HFFc6 (cell line): Measurements from ENCODE around the gene CHRM1. TPM values are rescaled to one million over a fixed set of nuclear protein-coding genes. Genes with fewer than 3 reads are reported as not detected.
"Not testable (repeated sequence)": the region's sequence is repeated elsewhere in the genome, so short reads cannot be mapped to it uniquely, and the experiment has no call there.

Experiments
- DNase-seq: peaks from one replicate; pipeline ENCODE4 v3.0.0-alpha.2; 2018
- H3K27ac Mint-ChIP-seq: 2 replicates; pipeline ENCODE4 v1.8.0; 2020; ENCODE audit warnings: mild to moderate bottlenecking, mixed read lengths
- H3K27me3 Mint-ChIP-seq: 2 replicates; pipeline ENCODE4 v1.8.0; 2021; ENCODE audit warnings: mild to moderate bottlenecking, moderate library complexity, mixed read lengths; ENCODE audit not compliant: insufficient read depth
- H3K36me3 Mint-ChIP-seq: 2 replicates; pipeline ENCODE4 v1.8.0; 2021; ENCODE audit warnings: low read depth, mixed read lengths
- H3K4me1 Mint-ChIP-seq: 2 replicates; pipeline ENCODE4 v1.8.0; 2020; ENCODE audit warnings: low read depth, mixed read lengths
- H3K4me3 Mint-ChIP-seq: 2 replicates; pipeline ENCODE4 v1.8.0; 2020; ENCODE audit warnings: mild to moderate bottlenecking, moderate library complexity, mixed read lengths
- H3K9me3 Mint-ChIP-seq: 2 replicates; pipeline ENCODE4 v1.8.0; 2020; ENCODE audit warnings: mild to moderate bottlenecking, mixed read lengths
- CTCF ChIP-seq: fragments of 200-600 bp; sonication (generic); IDR thresholded peaks from 2 replicates; pipeline ENCODE4 v1.5.0; 2021; ENCODE audit warnings: antibody characterized with exemption, mild to moderate bottlenecking
- total RNA-seq, 6 experiments: library from RNA; stranded (reverse); fragmentation: NEBNext Ultra II Directional; extraction: Animal tissue kit (Norgen Biotek cat#: 25700); gene quantifications; 2 replicates in 1 of 6; 3 replicates in 5 of 6; pipeline ENCODE4 v1.2.3, GENCODE V29; 2021

Gene CHRM1
- total RNA-seq, 6 experiments from 2014 or later: not detected

- no peak overlapping the region for H3K27ac Mint-ChIP-seq
- no peak overlapping the region for H3K4me3 Mint-ChIP-seq
- H3K4me1 Mint-ChIP-seq: peaks cover 34% of the 10 kb centered on the region
- H3K27me3 Mint-ChIP-seq: peaks cover under 1% of the 10 kb centered on the region; the same call in 1 of the 2 replicates
- H3K9me3 Mint-ChIP-seq: no peaks in the 10 kb centered on the region
- DNase-seq: no peak
- no peak for TF ChIP-seq CTCF
- H3K36me3 Mint-ChIP-seq: no peaks in the 10 kb centered on the region
Measured at GRCh38 chr11:62860835-62861563, 60.2 kb downstream of the CHRM1 start.

- not testable (repeated sequence) for H3K27ac Mint-ChIP-seq, DNase-seq, H3K4me3 Mint-ChIP-seq
- Mint-ChIP-seq H3K4me1 (peaks cover 29% of the 10 kb centered on the region), H3K27me3 (peaks cover 14% of the 10 kb centered on the region), H3K9me3 (peaks cover 10% of the 10 kb centered on the region), H3K36me3 (peaks cover 14% of the 10 kb centered on the region)
Measured at GRCh38 chr11:62859281-62859703, 61.9 kb downstream of the CHRM1 start.

Other genes starting within 250 kb of the CHRM1 start
- gene UQCC3, start 249.7 kb downstream of the CHRM1 start, total RNA-seq: 10 to 100 TPM in 5 of 6 experiments, 1 to 10 TPM in 1; 9.8 to 14.2 (median 11.3) TPM
- 1 to 10 TPM; 2.8 to 4.5 (median 3.7) TPM for gene LBHD1, start 249.1 kb downstream of the CHRM1 start, total RNA-seq
- 100 to 1,000 TPM in 3 of 6 experiments, 10 to 100 TPM in 3; 85.2 to 114 (median 96.5) TPM for gene UBXN1, start 242.3 kb downstream of the CHRM1 start, total RNA-seq
- gene LRRN4CL, start 231.8 kb downstream of the CHRM1 start, total RNA-seq: 1 to 10 TPM; 1.2 to 4.0 (median 1.4) TPM
- gene BSCL2, start 213.9 kb downstream of the CHRM1 start, total RNA-seq: 10 to 100 TPM; 50.7 to 67.4 (median 56.8) TPM
- gene GNG3, start 213.7 kb downstream of the CHRM1 start, total RNA-seq: not detected
- 10 to 100 TPM; 34.5 to 44.6 (median 41.6) TPM for gene HNRNPUL2, start 193.9 kb downstream of the CHRM1 start, total RNA-seq
- 10 to 100 TPM; 46.2 to 52.7 (median 50.0) TPM for gene TTC9C, start 192.9 kb downstream of the CHRM1 start, total RNA-seq
- gene ZBTB3, start 167.2 kb downstream of the CHRM1 start, total RNA-seq: 10 to 100 TPM in 1 of 6 experiments, 1 to 10 TPM in 5; 7.9 to 10.8 (median 8.9) TPM
- gene POLR2G, start 159.8 kb downstream of the CHRM1 start, total RNA-seq: 10 to 100 TPM; 77.6 to 83.8 (median 81.4) TPM
- 10 to 100 TPM in 5 of 6 experiments, 1 to 10 TPM in 1; 9.9 to 12.7 (median 10.6) TPM for gene TAF6L, start 150.0 kb downstream of the CHRM1 start, total RNA-seq
- gene TMEM179B, start 134.0 kb downstream of the CHRM1 start, total RNA-seq: 10 to 100 TPM; 47.2 to 66.3 (median 52.7) TPM
- gene TMEM223, start 129.4 kb downstream of the CHRM1 start, total RNA-seq: 10 to 100 TPM; 12.8 to 15.0 (median 13.6) TPM
- 10 to 100 TPM; 51.5 to 57.7 (median 55.0) TPM for gene NXF1, start 115.9 kb downstream of the CHRM1 start, total RNA-seq
- 10 to 100 TPM; 41.4 to 54.6 (median 47.8) TPM for gene STX5, start 89.3 kb downstream of the CHRM1 start, total RNA-seq
- not detected for gene TEX54, start 88.5 kb downstream of the CHRM1 start, total RNA-seq
- 10 to 100 TPM; 37.4 to 49.2 (median 41.0) TPM for gene WDR74, start 81.8 kb downstream of the CHRM1 start, total RNA-seq
- 100 to 1,000 TPM; 140 to 206 (median 180) TPM for gene SLC3A2, start 40.5 kb downstream of the CHRM1 start, total RNA-seq
- gene SLC22A6, start 63.6 kb upstream of the CHRM1 start, total RNA-seq: not detected
- gene SLC22A8, start 94.5 kb upstream of the CHRM1 start, total RNA-seq: not detected
- gene SLC22A24, start 222.9 kb upstream of the CHRM1 start, total RNA-seq: not detected